HEK293 (cell line): ENCODE results near the gene TMEM263.

Source experiments
- CTCF ChIA-PET: fragments of 350-600 bp; formaldehyde crosslinking; extraction: SDS; loops from one replicate; lab custom pipeline; 2021; ENCODE audit warnings: antibody characterized with exemption; lab: Yijun Ruan, JAX
- POLR2A ChIA-PET: fragments of 300-600 bp; formaldehyde crosslinking; extraction: SDS; loops from one replicate; lab custom pipeline; 2020; ENCODE audit warnings: antibody characterized with exemption, inconsistent platforms; lab: Yijun Ruan, JAX
- H3K27ac ChIP-seq: fragments of 200-500 bp; sonication (Bioruptor generic); 2 replicates; pipeline ENCODE4 v1.5.1; 2014; ENCODE audit warnings: low read depth, low read length, control low read depth, inconsistent platforms; ENCODE audit errors: extremely low read depth
- H3K36me3 ChIP-seq, 2 experiments: fragments of 200-500 bp in 1 of 2; sonication (Bioruptor generic) in 1 of 2; 1 replicate in 1 of 2; 2 replicates in 1 of 2; pipeline ENCODE4 v1.5.1; 2014 to 2017; ENCODE audit warnings: inconsistent platforms in 2 of 2, low read length in 2 of 2; ENCODE audit not compliant: control insufficient read depth in 2 of 2, insufficient read depth in 1 of 2
- H3K4me1 ChIP-seq: fragments of 200-500 bp; sonication (Bioruptor generic); 2 replicates; pipeline ENCODE4 v1.5.1; 2014; ENCODE audit warnings: mild to moderate bottlenecking, low read length, inconsistent platforms; ENCODE audit not compliant: control insufficient read depth, insufficient read depth
- H3K4me3 ChIP-seq: 2 replicates; pipeline ENCODE4 v1.5.1; 2011; ENCODE audit warnings: low read depth, mild to moderate bottlenecking, control low read depth, low read length, moderate library complexity
- H3K9me3 ChIP-seq: fragments of 200-500 bp; sonication (Bioruptor generic); 2 replicates; pipeline ENCODE4 v1.5.1; 2014; ENCODE audit warnings: low read depth, low read length, inconsistent platforms; ENCODE audit not compliant: control insufficient read depth, insufficient read depth
- EGR2 ChIP-seq: fragments of 450-650 bp; formaldehyde crosslinking; IDR thresholded peaks from 2 replicates; pipeline ENCODE4 v1.5.1; 2016; ENCODE audit warnings: low read depth, missing biosample characterization, missing genetic modification characterization
- GFI1B ChIP-seq: fragments of 450-650 bp; formaldehyde crosslinking; IDR thresholded peaks from 2 replicates; pipeline ENCODE4 v1.5.1; 2016; ENCODE audit warnings: missing biosample characterization, missing genetic modification characterization
- HOXD13 ChIP-seq: sonication (generic); formaldehyde crosslinking; IDR thresholded peaks from 2 replicates; pipeline ENCODE4 v1.8.0; 2022; ENCODE audit warnings: missing genetic modification reagents, borderline replicate concordance
- OVOL3 ChIP-seq: fragments of 450-650 bp; formaldehyde crosslinking; IDR thresholded peaks from 2 replicates; pipeline ENCODE4 v1.5.1; 2016; ENCODE audit warnings: missing biosample characterization, missing genetic modification characterization
- PRDM6 ChIP-seq: fragments of 450-650 bp; formaldehyde crosslinking; IDR thresholded peaks from 2 replicates; pipeline ENCODE4 v1.5.1; 2017; ENCODE audit warnings: missing biosample characterization, missing genetic modification characterization
- SCRT2 ChIP-seq: fragments of 450-650 bp; formaldehyde crosslinking; IDR thresholded peaks from 2 replicates; pipeline ENCODE4 v1.5.1; 2016; ENCODE audit warnings: missing biosample characterization, missing genetic modification characterization
- YY1 ChIP-seq: fragments of 450-650 bp; formaldehyde crosslinking; IDR thresholded peaks from 2 replicates; pipeline ENCODE4 v1.5.1; 2018; ENCODE audit warnings: missing biosample characterization, missing genetic modification characterization
- ZBTB17 ChIP-seq: fragments of 450-650 bp; formaldehyde crosslinking; IDR thresholded peaks from 2 replicates; pipeline ENCODE4 v1.5.1; 2016; ENCODE audit warnings: missing biosample characterization, missing genetic modification characterization
- ZBTB21 ChIP-seq: fragments of 450-650 bp; formaldehyde crosslinking; IDR thresholded peaks from 2 replicates; pipeline ENCODE4 v1.5.1; 2017; ENCODE audit warnings: missing biosample characterization, missing genetic modification characterization
- ZFHX2 ChIP-seq: fragments of 450-650 bp; formaldehyde crosslinking; conservative IDR thresholded peaks from 2 replicates; pipeline ENCODE4 v1.5.1; 2016; ENCODE audit warnings: missing biosample characterization, missing genetic modification characterization
- ZFP3 ChIP-seq: fragments of 450-650 bp; formaldehyde crosslinking; IDR thresholded peaks from 2 replicates; pipeline ENCODE4 v1.5.1; 2016; ENCODE audit warnings: low read depth, missing biosample characterization, missing genetic modification characterization
- ZFP41 ChIP-seq: fragments of 450-650 bp; formaldehyde crosslinking; IDR thresholded peaks from 2 replicates; pipeline ENCODE4 v1.5.1; 2016; ENCODE audit warnings: missing biosample characterization, missing genetic modification characterization, borderline replicate concordance
- ZNF10 ChIP-seq: fragments of 450-650 bp; formaldehyde crosslinking; IDR thresholded peaks from 2 replicates; pipeline ENCODE4 v1.5.1; 2017; ENCODE audit warnings: missing biosample characterization, missing genetic modification characterization
- ZNF140 ChIP-seq: fragments of 450-650 bp; formaldehyde crosslinking; IDR thresholded peaks from 2 replicates; pipeline ENCODE4 v1.5.1; 2016; ENCODE audit warnings: missing biosample characterization, missing genetic modification characterization
- ZNF211 ChIP-seq: fragments of 450-650 bp; formaldehyde crosslinking; IDR thresholded peaks from 2 replicates; pipeline ENCODE4 v1.5.1; 2016; ENCODE audit warnings: low read depth, missing biosample characterization, missing genetic modification characterization
- ZNF221 ChIP-seq: fragments of 450-650 bp; formaldehyde crosslinking; IDR thresholded peaks from 2 replicates; pipeline ENCODE4 v1.5.1; 2017; ENCODE audit warnings: missing biosample characterization, missing genetic modification characterization, borderline replicate concordance
- ZNF248 ChIP-seq: fragments of 450-650 bp; formaldehyde crosslinking; IDR thresholded peaks from 2 replicates; pipeline ENCODE4 v1.5.1; 2017; ENCODE audit warnings: missing biosample characterization, missing genetic modification characterization
- ZNF292 ChIP-seq: fragments of 450-650 bp; formaldehyde crosslinking; IDR thresholded peaks from 2 replicates; pipeline ENCODE4 v1.5.1; 2016; ENCODE audit warnings: low read depth, missing biosample characterization, missing genetic modification characterization, borderline replicate concordance
- ZNF513 ChIP-seq: fragments of 450-650 bp; IDR thresholded peaks from 2 replicates; pipeline ENCODE4 v1.5.1; 2018; ENCODE audit warnings: missing biosample characterization, missing genetic modification characterization
- ZNF521 ChIP-seq: fragments of 450-650 bp; formaldehyde crosslinking; IDR thresholded peaks from 2 replicates; pipeline ENCODE4 v1.5.1; 2017; ENCODE audit warnings: missing biosample characterization, mild to moderate bottlenecking, missing genetic modification characterization
- ZNF529 ChIP-seq: fragments of 450-650 bp; formaldehyde crosslinking; IDR thresholded peaks from 2 replicates; pipeline ENCODE4 v1.5.1; 2017; ENCODE audit warnings: missing genetic modification characterization, missing biosample characterization; ENCODE audit not compliant: insufficient replicate concordance
- ZNF548 ChIP-seq: fragments of 450-650 bp; formaldehyde crosslinking; IDR thresholded peaks from 2 replicates; pipeline ENCODE4 v1.5.1; 2016; ENCODE audit warnings: missing biosample characterization, missing genetic modification characterization
- ZNF558 ChIP-seq: fragments of 450-650 bp; formaldehyde crosslinking; IDR thresholded peaks from 2 replicates; pipeline ENCODE4 v1.5.1; 2016; ENCODE audit warnings: missing biosample characterization, missing genetic modification characterization
- ZNF596 ChIP-seq: fragments of 450-650 bp; IDR thresholded peaks from 2 replicates; pipeline ENCODE4 v1.5.0; 2018; ENCODE audit warnings: missing biosample characterization, mild to moderate bottlenecking, missing genetic modification characterization, moderate library complexity
- ZNF600 ChIP-seq: fragments of 450-650 bp; formaldehyde crosslinking; IDR thresholded peaks from 2 replicates; pipeline ENCODE4 v1.5.1; 2016; ENCODE audit warnings: missing biosample characterization, missing genetic modification characterization
- ZNF626 ChIP-seq: fragments of 450-650 bp; sonication (Bioruptor Pico); formaldehyde crosslinking; IDR thresholded peaks from 2 replicates; pipeline ENCODE4 v1.5.1; 2018; ENCODE audit warnings: missing biosample characterization, missing genetic modification characterization, inconsistent platforms
- ZNF677 ChIP-seq: fragments of 450-650 bp; IDR thresholded peaks from 2 replicates; pipeline ENCODE4 v1.5.0; 2018; ENCODE audit warnings: missing biosample characterization, mild to moderate bottlenecking, missing genetic modification characterization, moderate library complexity
- ZNF777 ChIP-seq: fragments of 450-650 bp; formaldehyde crosslinking; IDR thresholded peaks from 2 replicates; pipeline ENCODE4 v1.5.1; 2017; ENCODE audit warnings: missing biosample characterization, missing genetic modification characterization, borderline replicate concordance

The TMEM263 gene

GRCh38 chr12:106978035-106978800, 22.5 kb downstream of the TMEM263 start:
- POLR2A ChIA-PET, result interaction anchor here (2.8 to 3.5 kb wide), 2 partner anchors 9 to 22 kb away, joined by 15 to 23 read pairs; partner anchors contain the start of genes MTERF2 and TMEM263
- H3K4me3 ChIP-seq, result no peak overlapping the region
- no peak overlapping the region for H3K27ac ChIP-seq
- TF ChIP-seq ZNF548 (tag by site-specific recombination) (no peak), ZNF10 (tag by site-specific recombination) (peak; percentile 53; the same call in 1 of the 2 replicates), ZNF600 (tag by site-specific recombination) (peak; percentile 85), ZBTB17 (peak; percentile 54), PRDM6 (peak; percentile 72)
- TF ChIP-seq, all 188 proteins: peak for 4
- CTCF ChIA-PET, result interaction anchor here (1.9 kb wide), 1 partner anchor 9 kb away, joined by 5 read pairs; the partner anchor contains the start of gene MTERF2
- H3K4me1 ChIP-seq, result peaks cover 7% of the 10 kb centered on the region; the same call in 1 of the 2 replicates
- H3K9me3 ChIP-seq, result no peaks in the 10 kb centered on the region
- peaks cover under 1 to 12% of the 10 kb centered on the region in 2 experiments; a peak in 2 of 3 replicates for H3K36me3 ChIP-seq

GRCh38 chr12:106980944-106981343, 25.2 kb downstream of the TMEM263 start:
- CTCF ChIA-PET, result interaction anchor here (1.3 kb wide), 1 partner anchor 111 kb away, joined by 4 read pairs; no protein-coding TSS in a partner anchor
- no peak overlapping the region for H3K4me3 ChIP-seq
- peaks cover 11 to 35% of the 10 kb centered on the region in 2 experiments for H3K36me3 ChIP-seq
- H3K9me3 ChIP-seq, result no peaks in the 10 kb centered on the region
- TF ChIP-seq ZNF248 (no peak), ZNF626 (tag by site-specific recombination) (no peak), EGR2 (tag by site-specific recombination) (peak; percentile 52), ZNF292 (tag by site-specific recombination) (no peak), ZFHX2 (tag by site-specific recombination) (peak; percentile 89), YY1 (tag by site-specific recombination) (no peak), ZNF777 (no peak), ZBTB21 (tag by site-specific recombination) (no peak), ZNF596 (tag by site-specific recombination) (no peak), ZFP3 (tag by site-specific recombination) (no peak)
- TF ChIP-seq, all 188 proteins: peak for 2
- Histone ChIP-seq H3K27ac (no peak overlapping the region), H3K4me1 (peaks cover 7% of the 10 kb centered on the region; the same call in 1 of the 2 replicates)
- POLR2A ChIA-PET, result interaction anchor here (0.9 kb wide), 1 partner anchor 25 kb away, joined by 4 read pairs; the partner anchor contains the start of gene TMEM263

- peaks cover 7% of the 10 kb centered on the region; the same call in 1 of the 2 replicates for H3K4me1 ChIP-seq
- no peak overlapping the region for H3K27ac ChIP-seq
- H3K36me3 ChIP-seq, result peaks cover 11 to 34% of the 10 kb centered on the region in 2 experiments
- CTCF ChIA-PET, result interaction anchor here (1.3 kb wide), 1 partner anchor 110 kb away, joined by 4 read pairs; no protein-coding TSS in a partner anchor
- H3K9me3 ChIP-seq, result no peaks in the 10 kb centered on the region
- H3K4me3 ChIP-seq, result no peak overlapping the region
- POLR2A ChIA-PET, result no interaction called here
- TF ChIP-seq ZNF513 (tag by site-specific recombination), result no peak
- TF ChIP-seq ZNF677 (tag by site-specific recombination), result no peak
- TF ChIP-seq ZNF558 (tag by site-specific recombination), result no peak
- no peak for TF ChIP-seq ZFP41 (tag by site-specific recombination)
- no peak for TF ChIP-seq ZNF140 (tag by site-specific recombination)
- no peak for TF ChIP-seq SCRT2 (tag by site-specific recombination)
- TF ChIP-seq ZNF211, result no peak
- no peak for TF ChIP-seq ZNF529
- no peak for TF ChIP-seq GFI1B (tag by site-specific recombination)
- no peak for TF ChIP-seq ZNF521 (tag by site-specific recombination)
- TF ChIP-seq OVOL3 (tag by site-specific recombination), result no peak
- TF ChIP-seq HOXD13 (CRISPR knock-in tag), result no peak
- TF ChIP-seq ZNF221 (tag by site-specific recombination), result no peak
These were observed 26.1 kb downstream of the TMEM263 start for GRCh38 chr12:106981788-106982187.
